GM08714 (cell line): Measurements from ENCODE around the gene RHEBL1.

ENCODE experiments used
- H3K4me3 ChIP-seq: fragments of 200-500 bp; sonication (Bioruptor generic); 2 replicates; pipeline ENCODE4 v1.5.1; 2014; ENCODE audit warnings: mild to moderate bottlenecking, low read length, inconsistent platforms
- ZNF274 ChIP-seq: IDR thresholded peaks from 2 replicates; pipeline ENCODE4 v1.6.1; 2012; ENCODE audit warnings: mild to moderate bottlenecking, low read depth, low read length

Gene RHEBL1

DNA sequence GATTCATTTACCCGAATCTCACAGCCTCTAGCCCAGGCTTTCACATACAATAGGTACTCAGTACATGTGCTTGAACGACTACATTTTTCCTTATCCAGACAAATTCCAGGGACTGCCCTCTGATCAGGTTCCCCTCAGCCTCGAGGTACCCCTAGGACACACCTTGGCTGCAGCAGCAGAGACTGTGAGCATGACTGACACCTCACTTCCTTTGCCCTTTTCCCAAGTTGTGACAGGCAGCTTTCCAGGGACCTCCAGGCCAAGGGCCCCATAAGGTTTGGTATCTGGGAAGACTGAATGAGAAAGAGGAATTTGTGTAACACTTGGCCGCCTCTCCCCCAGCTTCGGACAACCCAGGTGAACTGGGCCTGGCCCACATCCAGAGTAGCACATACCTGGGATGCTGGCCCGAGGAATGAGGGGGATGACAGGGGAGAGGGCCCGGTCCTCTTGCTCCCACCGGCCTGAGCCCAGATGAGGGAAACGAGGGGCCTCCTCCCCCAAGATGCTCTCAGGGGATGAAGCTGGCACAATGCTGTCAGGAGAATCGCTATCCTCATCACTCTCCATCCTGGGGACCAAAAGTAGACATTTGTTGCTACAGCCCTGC is 41.0 kb downstream of the RHEBL1 start:
- TF ChIP-seq ZNF274 = no peak
- H3K4me3 ChIP-seq = no peak overlapping the region

DNA sequence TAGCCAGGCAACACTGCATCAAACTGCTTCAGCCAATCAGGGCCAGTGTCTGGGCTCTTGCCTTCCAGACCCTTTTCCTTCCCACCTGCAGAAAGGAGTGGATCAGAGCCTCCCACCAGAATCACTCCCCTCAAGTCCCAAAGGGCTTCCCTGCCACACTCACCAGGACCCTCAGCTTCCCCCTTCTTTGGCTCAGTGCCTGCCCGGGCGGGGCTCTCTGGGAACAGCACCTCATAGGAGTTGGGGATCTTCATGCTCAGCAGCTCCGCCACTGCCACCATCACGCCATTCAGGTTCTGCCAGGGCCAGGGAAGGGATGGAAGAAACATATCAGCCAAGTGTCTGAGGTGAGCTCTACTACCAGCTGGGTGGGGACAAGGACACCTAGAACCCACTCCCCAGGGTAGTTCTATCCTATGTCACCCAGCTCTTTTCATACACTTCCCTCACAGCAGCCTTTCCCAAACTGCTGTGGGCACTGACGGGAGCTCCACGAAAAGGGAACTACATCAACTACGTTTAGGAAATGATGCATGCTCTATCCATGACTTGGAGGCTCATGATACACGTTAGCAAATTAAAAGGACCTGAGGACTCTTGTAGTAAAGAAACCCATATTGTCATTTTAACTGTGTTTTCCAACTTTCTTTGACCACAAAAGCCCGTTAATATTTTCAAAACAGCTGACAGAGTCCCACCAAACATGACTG is 41.8 kb downstream of the RHEBL1 start:
- H3K4me3 ChIP-seq = no peak overlapping the region
- no peak for TF ChIP-seq ZNF274

DNA sequence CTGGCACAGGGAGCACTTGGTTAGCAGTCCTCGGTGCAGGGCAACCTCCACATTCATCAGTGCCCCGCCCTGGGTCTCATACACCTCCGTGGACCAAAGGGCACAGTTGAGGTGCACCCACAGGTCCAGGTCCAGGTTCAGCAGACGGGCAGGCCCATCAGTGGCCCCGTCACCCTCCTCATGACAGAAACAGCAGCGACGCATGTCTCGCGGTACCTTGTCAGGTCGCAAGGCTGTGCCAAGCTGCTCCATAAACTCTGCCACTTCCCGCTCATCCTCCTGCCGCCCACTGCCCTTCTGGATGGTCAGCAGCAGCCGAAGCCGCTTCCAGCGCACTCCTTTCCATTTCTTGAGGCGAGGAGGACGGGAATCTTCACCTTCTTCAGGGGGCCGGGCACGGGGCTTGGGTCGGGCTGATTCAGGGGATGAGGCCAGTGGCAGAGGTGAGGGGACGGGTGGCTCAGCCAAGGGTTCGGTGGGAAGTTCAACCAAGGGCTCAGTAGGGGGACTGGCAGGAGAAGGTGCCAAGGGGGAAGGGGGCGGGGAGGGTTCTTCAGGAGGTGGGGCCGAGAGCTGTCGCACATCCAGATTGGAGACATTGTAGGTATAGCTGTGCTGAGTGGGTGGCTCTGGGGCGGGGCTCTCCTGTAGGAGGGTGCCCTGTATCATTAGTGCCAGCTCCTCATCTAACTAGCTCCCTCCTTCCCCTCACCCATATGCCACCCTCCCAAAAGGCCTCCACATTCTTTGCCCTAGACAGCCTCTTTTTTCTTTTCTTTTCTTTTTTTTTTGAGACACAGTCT is 42.9 kb downstream of the RHEBL1 start:
- TF ChIP-seq ZNF274 = no peak
- H3K4me3 ChIP-seq = no peak overlapping the region

DNA sequence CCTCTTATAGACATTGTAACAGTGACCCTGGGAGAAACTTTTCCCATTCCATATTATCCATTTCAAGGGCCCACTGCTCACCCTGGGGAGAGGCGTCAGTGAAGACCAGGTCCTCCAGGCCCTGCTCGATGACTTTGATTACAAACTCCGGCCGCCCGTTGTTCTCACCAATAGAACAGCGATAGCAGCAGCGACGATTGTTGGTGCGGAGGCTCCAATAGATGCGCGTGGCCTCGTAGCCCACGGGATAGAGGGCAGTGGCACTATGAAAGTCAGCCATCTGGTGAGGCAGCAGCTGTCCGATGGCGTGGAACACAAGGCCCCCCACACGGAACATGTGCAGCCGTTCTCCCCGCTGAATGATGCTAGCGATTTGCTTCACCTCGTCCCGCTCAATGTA is 43.7 kb downstream of the RHEBL1 start:
- TF ChIP-seq ZNF274 = no peak
- H3K4me3 ChIP-seq = no peak overlapping the region

DNA sequence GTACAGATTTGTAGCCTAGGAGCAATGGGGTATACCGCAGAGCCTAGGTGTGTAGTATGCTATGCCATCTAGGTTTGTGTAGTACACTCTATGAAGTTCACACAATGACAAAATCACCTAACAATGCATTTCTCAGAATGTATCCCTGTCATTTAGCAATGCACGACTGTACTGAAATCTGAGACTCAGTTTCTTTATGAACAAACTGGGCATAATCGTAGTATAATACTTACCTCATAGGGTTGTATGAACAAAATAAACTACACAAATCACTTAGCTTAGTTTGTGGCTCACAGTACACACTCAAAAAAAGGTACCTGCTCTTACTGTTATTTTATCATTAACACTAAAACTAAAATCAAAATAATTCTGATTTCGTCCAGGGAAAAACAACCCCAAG is 44.3 kb downstream of the RHEBL1 start:
- no peak for TF ChIP-seq ZNF274
- no peak overlapping the region for H3K4me3 ChIP-seq

DNA sequence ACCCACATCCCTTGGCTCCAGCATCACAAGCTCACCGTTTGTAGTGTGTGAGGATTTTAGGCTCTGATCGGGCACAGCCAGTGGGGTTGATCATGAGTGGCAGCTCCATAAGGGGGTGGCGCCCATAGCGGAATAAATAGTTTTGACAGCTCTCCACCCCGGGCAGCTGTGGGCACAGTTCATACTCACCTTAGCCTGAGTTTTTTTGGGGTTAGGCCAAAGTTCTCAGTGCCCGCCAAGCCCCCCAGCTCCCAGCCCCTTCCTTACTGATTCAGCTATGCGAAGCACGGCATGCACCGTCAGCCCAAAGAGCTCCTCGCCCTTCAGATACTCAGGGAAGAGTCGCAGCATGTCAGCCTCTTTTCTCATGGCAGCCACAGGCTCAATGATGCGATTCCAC is 45.2 kb downstream of the RHEBL1 start:
- no peak for TF ChIP-seq ZNF274
- H3K4me3 ChIP-seq = no peak overlapping the region

DNA sequence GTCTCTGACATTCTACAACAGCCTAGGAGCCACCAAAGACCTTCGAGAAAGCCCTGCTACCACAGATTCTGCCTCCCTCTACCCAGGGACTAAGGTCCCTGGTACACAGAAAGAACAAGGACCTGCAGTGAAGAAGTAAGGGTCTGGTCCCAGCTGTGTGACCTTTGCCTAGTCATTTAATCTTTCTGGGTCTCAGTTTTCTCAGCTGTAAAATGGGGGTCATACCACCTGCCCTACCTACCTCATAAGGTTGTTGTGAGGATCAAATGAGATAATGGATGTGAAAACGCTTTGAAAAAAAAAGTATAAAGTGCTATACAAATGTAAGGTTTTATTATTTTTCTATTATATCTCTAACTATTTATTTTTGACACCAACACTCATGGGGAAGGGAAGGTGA is 46.0 kb downstream of the RHEBL1 start:
- no peak overlapping the region for H3K4me3 ChIP-seq
- no peak for TF ChIP-seq ZNF274

DNA sequence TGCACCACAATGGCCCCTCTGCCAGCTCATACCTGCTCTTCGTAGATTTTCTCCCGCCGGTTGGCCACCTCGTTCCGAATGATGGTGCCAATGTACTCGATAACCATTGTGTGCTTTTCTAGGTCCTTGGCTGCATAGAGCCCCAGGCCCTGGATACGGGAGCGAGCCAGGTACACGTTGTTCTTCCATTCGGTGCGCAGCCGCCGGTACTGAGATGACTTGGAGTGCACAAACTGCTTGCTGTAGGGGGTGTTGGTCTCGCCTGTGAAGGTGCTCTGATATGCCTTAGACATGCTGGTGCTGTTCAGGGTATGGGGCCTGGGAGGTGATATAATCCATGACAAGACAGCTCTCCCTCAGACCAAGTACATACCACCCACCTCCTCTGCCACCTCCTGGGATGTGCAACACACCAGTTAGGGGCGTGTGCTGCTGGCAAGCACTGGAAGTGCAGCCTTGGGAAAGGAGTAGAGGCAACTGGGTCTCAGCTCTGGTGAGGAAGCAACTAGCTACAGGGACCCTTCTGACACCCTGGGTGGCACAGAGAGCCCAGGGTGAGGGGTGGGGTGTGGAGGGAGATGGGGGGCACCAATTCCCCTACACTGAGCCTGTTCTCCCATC is 47.1 kb downstream of the RHEBL1 start:
- TF ChIP-seq ZNF274 = no peak

DNA sequence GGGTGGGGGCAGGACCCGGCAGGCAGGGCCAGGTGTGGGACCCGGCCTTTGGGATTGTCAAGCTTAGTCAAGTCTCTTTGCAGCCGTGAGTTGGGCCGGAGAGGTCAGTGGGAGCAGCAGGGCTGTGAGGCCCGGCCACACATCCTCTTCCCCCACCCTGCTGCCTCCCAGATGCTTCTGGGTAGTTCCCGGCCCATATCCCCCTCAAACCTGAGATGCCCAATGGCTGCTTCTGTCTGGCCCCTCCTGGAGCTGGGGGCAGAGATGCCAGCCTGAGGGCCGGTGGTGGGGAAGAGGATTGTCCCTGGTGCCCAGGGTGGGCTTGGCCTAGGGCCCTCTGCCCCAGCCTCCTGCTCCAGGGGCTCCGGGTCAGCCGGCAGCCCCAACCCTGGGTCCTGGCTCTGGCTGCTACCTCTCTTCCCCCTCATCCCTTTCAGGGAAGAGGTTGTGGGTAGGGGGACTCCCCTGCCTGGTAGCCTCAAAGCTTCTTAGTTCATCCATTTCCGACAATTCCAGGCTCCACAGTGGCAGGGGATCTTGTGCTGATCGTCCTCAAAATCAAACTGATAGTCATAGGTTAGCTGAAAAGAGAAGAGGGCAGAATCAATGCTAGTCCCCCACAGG is 48.4 kb downstream of the RHEBL1 start:
- H3K4me3 ChIP-seq = no peak overlapping the region
- TF ChIP-seq ZNF274 = no peak

More for the DNA sequence above, 47.1 kb downstream of the RHEBL1 start:
- no peak overlapping the region for H3K4me3 ChIP-seq

DNA sequence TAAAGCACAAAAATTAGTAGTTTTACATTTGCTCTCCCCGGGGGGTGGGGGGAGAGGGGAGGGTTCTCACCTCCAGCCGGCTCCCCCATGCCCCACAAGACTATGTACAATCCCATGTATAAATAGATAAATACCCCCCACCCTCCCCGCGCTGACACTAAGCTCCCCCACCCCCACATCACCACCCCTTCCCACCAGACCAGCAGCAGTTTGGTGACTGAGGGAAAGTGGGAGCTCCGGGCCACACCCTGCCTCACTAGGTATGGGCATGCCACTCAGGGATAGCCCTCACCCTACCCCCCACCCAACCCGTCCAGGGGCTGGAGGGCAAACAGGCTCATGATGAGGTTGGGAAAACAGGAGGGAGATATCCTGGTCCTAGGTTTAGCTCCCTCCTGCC is 49.3 kb downstream of the RHEBL1 start:
- TF ChIP-seq ZNF274 = no peak
- H3K4me3 ChIP-seq = no peak overlapping the region

DNA sequence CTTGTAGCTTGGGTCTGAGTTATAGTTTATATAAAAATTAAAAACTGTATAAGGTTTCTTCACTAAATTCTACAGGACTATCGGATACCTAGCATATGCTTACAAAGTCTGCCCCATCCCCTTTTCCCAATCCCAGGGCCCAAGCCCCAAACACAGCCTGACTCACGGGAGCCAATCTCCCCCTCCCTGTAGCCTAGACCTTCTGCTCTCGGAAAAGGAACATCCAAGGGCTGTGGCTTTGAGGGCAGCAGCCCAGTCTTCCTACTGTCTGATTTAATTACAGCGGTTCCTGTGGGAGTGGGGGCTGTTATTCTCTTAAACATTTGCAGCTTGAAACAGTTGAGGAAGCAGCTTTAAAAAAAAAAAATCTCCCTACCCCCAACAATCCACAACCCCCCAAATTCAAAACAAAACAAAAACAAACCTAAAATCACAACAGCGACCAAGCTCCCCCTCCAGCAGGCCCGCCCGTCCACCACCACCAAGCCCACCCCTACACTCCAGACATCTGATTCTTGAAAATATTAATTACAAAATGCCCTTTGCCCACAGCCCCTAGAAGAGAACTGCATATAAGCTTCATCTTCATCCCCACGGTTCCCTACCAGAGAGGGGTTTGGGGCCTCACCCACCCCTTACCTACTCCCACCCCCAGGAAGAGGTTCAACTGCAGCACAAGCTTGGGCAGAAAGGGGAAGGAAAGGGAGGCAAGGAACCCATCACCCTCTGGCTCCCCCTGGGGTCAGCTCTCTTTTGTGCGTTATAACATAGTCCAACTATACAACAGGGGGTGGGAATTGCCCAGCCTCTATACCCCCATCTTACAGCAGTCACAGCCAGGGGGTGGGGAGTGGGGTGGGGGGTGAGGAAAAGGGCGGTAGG is 50.1 kb downstream of the RHEBL1 start:
- no peak for TF ChIP-seq ZNF274
- H3K4me3 ChIP-seq = peak overlapping the region; percentile 82; the same call in 1 of the 2 replicates

DNA sequence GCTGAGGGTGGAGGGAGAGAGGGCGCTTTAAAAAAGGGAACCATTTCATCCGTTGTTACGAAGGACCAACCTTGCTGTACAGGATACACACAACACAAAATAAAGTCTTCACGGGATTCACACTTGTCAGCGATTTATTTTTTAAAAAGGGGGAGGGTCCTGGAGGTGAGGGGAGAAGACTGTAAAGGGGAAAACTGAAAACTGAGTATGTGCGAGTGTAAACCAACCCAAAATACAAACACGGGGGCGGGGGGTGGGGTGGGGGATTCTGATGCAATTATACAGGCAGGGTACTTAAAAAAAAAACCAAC is 50.7 kb downstream of the RHEBL1 start:
- peak overlapping the region; percentile 82 for H3K4me3 ChIP-seq
- TF ChIP-seq ZNF274 = no peak

DNA sequence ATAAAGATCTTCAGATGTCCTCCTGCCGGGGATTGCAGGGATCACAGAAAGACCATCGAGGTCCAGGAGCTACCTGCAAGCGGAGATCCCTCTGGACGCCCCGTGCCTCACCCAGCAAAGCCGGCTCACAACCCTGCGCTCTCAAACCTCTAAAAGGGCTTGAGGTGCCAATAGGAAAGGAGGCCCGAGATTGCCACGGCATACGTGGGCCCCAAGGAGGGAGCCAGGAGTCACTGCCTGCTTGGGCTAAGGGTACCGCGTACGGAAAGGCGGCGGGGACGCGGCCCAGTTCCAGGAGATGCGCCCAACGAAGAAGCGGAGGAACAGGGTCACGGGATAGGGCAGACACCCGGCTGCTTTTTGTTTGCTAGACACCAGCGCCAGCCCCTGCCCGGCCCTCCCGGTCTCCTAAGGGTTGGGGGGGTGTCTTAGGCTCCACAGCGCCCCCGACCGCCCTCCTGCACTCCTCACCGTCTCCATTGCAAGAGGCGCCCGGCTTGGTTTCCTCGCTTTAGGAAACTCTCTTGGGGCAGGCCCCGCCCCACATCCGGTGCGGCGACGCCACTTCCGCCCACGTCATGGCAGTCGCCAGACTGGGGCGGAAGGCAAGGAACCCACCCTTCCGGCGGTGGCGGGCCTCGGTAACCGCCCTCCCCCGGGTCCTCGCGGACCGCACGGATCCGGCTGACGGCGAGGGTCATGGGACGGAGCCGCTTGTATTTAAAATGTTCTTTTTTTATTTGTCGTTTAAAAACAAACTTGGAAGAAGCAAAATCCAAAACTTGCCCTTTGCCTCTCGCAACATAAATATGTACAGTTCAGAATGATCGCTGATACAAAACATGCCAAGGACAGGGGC is 51.3 kb downstream of the RHEBL1 start, which contains the start of gene PRKAG1:
Gene PRKAG1, minus strand, starts transcription at position 516 of the 859 bp plus-strand sequence. Its CDS starts 36 bp downstream, at position 480.
- no peak for TF ChIP-seq ZNF274
- peak within 1 kb of the TSS; percentile 82 for H3K4me3 ChIP-seq
